HG03139 (cell line): ENCODE measurements around the gene ARHGAP22.
"Not testable (repeated sequence)": the region's sequence is repeated elsewhere in the genome, so short reads cannot be mapped to it uniquely, and the experiment has no call there.

Source experiments
- ATAC-seq: cut with Tn5 transposase; IDR thresholded peaks from one replicate; pipeline ENCODE4 v1.9.1; 2021; ENCODE audit not compliant: unreplicated experiment

The ARHGAP22 gene

GRCh38 chr10:48437546-48437945 lies 167.3 kb downstream of the ARHGAP22 start:
- no peak for ATAC-seq

- no peak for ATAC-seq
These were observed 173.0 kb downstream of the ARHGAP22 start for GRCh38 chr10:48431871-48432270.

GRCh38 chr10:48430402-48430993 lies 174.4 kb downstream of the ARHGAP22 start:
- no peak for ATAC-seq

- ATAC-seq = no peak
These were observed 175.6 kb downstream of the ARHGAP22 start for GRCh38 chr10:48429309-48429708.

- ATAC-seq = no peak
These were observed 176.0 kb downstream of the ARHGAP22 start for GRCh38 chr10:48428896-48429295.

GRCh38 chr10:48423884-48424283 lies 181.0 kb downstream of the ARHGAP22 start:
- ATAC-seq = no peak

- ATAC-seq = not testable (repeated sequence)
These were observed 183.0 kb downstream of the ARHGAP22 start for GRCh38 chr10:48421862-48422261.

- ATAC-seq = no peak
These were observed 185.2 kb downstream of the ARHGAP22 start for GRCh38 chr10:48419714-48420113.

- no peak for ATAC-seq
These were observed 186.6 kb downstream of the ARHGAP22 start for GRCh38 chr10:48418189-48418788.

- no peak for ATAC-seq
These were observed 187.5 kb downstream of the ARHGAP22 start for GRCh38 chr10:48417374-48417773.

GRCh38 chr10:48416584-48417232 lies 188.2 kb downstream of the ARHGAP22 start:
- ATAC-seq = no peak

GRCh38 chr10:48414778-48415177 lies 190.1 kb downstream of the ARHGAP22 start:
- no peak for ATAC-seq

- no peak for ATAC-seq
These were observed 190.7 kb downstream of the ARHGAP22 start for GRCh38 chr10:48414160-48414559.

GRCh38 chr10:48412933-48413332 lies 191.9 kb downstream of the ARHGAP22 start:
- ATAC-seq = no peak

GRCh38 chr10:48412081-48412480 lies 192.8 kb downstream of the ARHGAP22 start:
- no peak for ATAC-seq

GRCh38 chr10:48411510-48411909 lies 193.4 kb downstream of the ARHGAP22 start:
- no peak for ATAC-seq

GRCh38 chr10:48410503-48410902 lies 194.4 kb downstream of the ARHGAP22 start:
- ATAC-seq = no peak

- ATAC-seq = no peak
These were observed 198.2 kb downstream of the ARHGAP22 start for GRCh38 chr10:48406658-48407057.

GRCh38 chr10:48406204-48406603 lies 198.7 kb downstream of the ARHGAP22 start:
- no peak for ATAC-seq

GRCh38 chr10:48404646-48405045 lies 200.2 kb downstream of the ARHGAP22 start:
- ATAC-seq = no peak

- no peak for ATAC-seq
These were observed 204.0 kb downstream of the ARHGAP22 start for GRCh38 chr10:48400850-48401220.

GRCh38 chr10:48400129-48400849 lies 204.6 kb downstream of the ARHGAP22 start:
- no peak for ATAC-seq
